Measurements from ENCODE around the gene CLIC3. TPM values are rescaled to one million over a fixed set of nuclear protein-coding genes. Genes with fewer than 3 reads are reported as not detected.

CLIC3 gene
- total RNA-seq, 4 donors from 2014 or later: 94.8 to 442 (median 200) TPM

DNA sequence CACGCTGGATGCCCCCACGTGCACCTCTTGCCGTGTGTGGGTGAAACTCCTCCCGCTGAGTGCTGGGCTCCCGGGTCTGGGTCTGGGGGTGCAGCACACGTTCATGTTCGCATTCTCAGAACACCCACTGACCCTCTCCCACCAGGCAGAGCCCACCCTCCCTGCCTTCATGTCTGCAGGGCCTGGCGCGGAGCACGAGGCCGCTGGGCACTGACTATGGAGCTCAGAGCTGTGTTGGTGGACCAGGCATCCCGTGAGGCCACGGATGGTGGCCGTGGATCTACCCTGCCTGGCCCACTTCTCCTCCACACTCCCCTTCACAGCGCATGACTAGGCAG is 35.5 kb downstream of the CLIC3 start:
- no peaks in the 10 kb centered on the region for H3K36me3 ChIP-seq
- intact Hi-C loops (cut with DNase I): no loop called here
- WGBS, 2 donors: 62 to 82% methylated on average over 3 to 8 of the region's 15 CpGs
- H3K4me1 ChIP-seq: peaks cover 19 to 40% (median 19%) of the 10 kb centered on the region in 3 donors
- H3K9me3 ChIP-seq: no peaks in the 10 kb centered on the region
- no peak for DNase-seq
- H3K27me3 ChIP-seq: no peaks in the 10 kb centered on the region
- no peak for TF ChIP-seq POLR2A (IDR thresholded peaks at IDR 0.05)
- TF ChIP-seq, protein P1, sequence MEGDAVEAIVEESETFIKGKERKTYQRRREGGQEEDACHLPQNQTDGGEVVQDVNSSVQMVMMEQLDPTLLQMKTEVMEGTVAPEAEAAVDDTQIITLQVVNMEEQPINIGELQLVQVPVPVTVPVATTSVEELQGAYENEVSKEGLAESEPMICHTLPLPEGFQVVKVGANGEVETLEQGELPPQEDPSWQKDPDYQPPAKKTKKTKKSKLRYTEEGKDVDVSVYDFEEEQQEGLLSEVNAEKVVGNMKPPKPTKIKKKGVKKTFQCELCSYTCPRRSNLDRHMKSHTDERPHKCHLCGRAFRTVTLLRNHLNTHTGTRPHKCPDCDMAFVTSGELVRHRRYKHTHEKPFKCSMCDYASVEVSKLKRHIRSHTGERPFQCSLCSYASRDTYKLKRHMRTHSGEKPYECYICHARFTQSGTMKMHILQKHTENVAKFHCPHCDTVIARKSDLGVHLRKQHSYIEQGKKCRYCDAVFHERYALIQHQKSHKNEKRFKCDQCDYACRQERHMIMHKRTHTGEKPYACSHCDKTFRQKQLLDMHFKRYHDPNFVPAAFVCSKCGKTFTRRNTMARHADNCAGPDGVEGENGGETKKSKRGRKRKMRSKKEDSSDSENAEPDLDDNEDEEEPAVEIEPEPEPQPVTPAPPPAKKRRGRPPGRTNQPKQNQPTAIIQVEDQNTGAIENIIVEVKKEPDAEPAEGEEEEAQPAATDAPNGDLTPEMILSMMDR (IDR thresholded peaks at IDR 0.05): no peak
- H3K4me3 ChIP-seq: no peak overlapping the region
- peak overlapping the region in 1 of 4 donors; percentile 13 for H3K27ac ChIP-seq

DNA sequence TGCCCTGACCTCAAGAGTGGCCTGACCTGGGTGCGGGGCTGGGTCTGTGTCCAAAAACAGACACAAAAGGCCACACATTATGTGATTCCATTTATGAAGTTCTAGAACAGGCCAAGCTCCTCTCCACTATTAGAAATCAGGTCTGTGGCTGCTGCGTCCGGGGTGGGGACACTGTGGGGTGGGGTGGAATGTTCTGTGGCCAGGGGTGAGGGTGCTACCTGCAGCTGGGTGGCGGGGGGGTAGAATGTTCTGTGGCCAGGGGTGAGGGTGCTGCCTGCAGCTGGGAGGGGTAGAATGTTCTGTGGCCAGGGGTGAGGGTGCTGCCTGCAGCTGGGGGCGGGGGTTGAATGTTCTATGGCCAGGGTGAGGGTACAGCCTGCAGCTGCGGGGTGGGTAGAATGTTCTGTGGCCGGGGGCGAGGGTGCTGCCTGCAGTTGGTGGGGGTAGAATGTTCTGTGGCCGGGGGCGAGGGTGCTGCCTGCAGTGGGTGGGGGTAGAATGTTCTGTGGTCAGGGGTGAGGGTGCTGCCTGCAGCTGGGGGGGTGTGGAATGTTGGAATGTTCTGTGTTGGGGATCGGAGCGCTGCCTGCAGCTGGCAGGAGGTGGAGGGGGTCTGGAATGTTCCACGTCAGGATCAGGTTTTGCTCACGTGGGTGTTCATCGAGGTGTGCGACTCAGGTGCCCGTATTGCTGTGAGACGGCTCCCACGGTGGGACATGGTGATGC is 36.0 kb downstream of the CLIC3 start:
- Histone ChIP-seq H3K9me3 (no peaks in the 10 kb centered on the region), H3K27ac (no peak overlapping the region), H3K27me3 (no peaks in the 10 kb centered on the region), H3K4me1 (peaks cover 18 to 37% (median 19%) of the 10 kb centered on the region in 3 donors), H3K4me3 (no peak overlapping the region), H3K36me3 (no peaks in the 10 kb centered on the region)
- no peak for DNase-seq
- no peak for TF ChIP-seq POLR2A (IDR thresholded peaks at IDR 0.05)
- TF ChIP-seq, protein P1 (IDR thresholded peaks at IDR 0.05): no peak
- WGBS, 2 donors: 77 to 100% methylated on average over 6 to 14 of the region's 19 CpGs
- intact Hi-C loops (cut with DNase I): no loop called here

DNA sequence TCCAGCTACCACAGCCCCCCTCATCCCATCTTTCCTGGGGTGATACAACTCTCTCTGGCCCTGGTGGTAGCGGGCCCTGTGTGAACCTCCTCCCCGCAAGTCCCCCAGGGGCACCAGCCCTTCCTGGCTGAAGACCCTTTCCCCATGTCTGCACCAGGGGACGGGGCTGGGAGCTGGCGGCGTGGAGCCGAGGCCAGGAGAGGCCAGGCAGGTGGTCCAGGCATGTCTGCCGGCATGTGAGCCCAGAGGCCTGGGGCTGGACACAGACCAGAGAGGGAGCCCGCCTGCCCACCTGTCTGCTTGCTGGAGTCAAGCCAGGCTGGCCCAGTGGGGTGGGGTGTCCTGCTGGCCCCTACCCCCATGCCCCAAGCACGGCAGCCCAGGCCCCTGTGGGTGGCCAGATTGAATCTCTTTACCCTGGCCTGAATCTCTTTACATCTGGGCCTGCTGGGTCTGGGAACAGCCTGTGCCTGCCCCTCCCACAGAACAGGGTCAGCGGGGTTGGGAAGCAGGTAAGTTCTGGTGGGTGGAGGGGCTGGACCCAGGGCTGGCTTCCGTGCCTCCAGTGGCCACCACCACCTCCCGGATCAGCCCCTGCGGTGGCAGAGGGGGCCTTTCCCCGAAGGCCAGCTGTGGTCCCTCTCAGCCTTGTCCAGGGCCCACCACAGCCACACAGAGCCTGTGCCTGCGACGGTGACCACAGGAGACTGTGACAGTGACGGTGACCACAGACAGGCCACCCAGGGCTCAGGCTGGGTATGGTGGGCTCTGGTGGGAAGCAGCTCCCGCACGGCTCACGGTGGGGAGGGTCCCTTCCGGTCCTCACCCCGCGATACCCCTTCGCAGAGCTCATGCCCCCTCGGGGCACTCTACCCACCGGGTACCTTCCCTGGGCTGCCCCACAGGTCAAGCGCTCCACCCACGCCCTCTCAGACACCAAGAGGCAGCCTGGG is 37.2 kb downstream of the CLIC3 start:
- intact Hi-C loops (cut with DNase I): no loop called here
- no peak for DNase-seq
- WGBS, 2 donors: 95 to 100% methylated on average over 1 to 15 of the region's 28 CpGs

DNA sequence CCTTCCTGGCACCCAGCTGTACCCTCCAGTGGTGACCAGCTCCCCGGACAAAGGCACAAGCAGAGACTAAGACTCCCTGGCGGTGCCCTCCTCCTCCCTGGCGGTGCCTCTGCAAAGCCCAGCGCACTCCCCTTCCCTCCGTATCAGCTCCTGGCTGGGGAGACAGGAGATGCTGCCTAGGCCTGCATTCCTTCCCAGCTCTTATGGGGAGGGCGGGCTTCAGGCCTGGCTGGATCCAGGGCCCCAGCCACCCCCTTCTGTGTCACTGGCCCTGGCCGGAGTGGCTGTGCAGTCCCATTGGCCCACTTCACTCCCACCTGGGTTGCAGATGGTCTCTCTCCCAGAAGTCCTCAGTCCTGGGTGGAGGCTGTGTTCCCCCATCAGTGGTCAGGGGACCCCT is 37.9 kb downstream of the CLIC3 start:
- Histone ChIP-seq H3K4me1 (peaks cover 8 to 19% (median 10%) of the 10 kb centered on the region in 3 donors), H3K27ac (no peak overlapping the region), H3K4me3 (no peak overlapping the region), H3K36me3 (no peaks in the 10 kb centered on the region), H3K9me3 (no peaks in the 10 kb centered on the region), H3K27me3 (no peaks in the 10 kb centered on the region)
- intact Hi-C loops (cut with DNase I): no loop called here
- no peak for DNase-seq
- TF ChIP-seq, protein P1 (IDR thresholded peaks at IDR 0.05): no peak
- no peak for TF ChIP-seq POLR2A (IDR thresholded peaks at IDR 0.05)
- 98% methylated on average over 5 of the region's 7 CpGs; no CpG with 5 or more reads in 1 of the 2 donors for WGBS, 2 donors

More for the DNA sequence above, 37.2 kb downstream of the CLIC3 start:
- H3K4me1 ChIP-seq: peaks cover 12 to 26% (median 12%) of the 10 kb centered on the region in 3 donors
- TF ChIP-seq, protein P1 (IDR thresholded peaks at IDR 0.05): no peak
- TF ChIP-seq POLR2A (IDR thresholded peaks at IDR 0.05): no peak
- no peaks in the 10 kb centered on the region for H3K27me3 ChIP-seq
- H3K9me3 ChIP-seq: no peaks in the 10 kb centered on the region
- peak overlapping the region in 1 of 4 donors; percentile 9 for H3K27ac ChIP-seq
- no peak overlapping the region for H3K4me3 ChIP-seq
- H3K36me3 ChIP-seq: no peaks in the 10 kb centered on the region

DNA sequence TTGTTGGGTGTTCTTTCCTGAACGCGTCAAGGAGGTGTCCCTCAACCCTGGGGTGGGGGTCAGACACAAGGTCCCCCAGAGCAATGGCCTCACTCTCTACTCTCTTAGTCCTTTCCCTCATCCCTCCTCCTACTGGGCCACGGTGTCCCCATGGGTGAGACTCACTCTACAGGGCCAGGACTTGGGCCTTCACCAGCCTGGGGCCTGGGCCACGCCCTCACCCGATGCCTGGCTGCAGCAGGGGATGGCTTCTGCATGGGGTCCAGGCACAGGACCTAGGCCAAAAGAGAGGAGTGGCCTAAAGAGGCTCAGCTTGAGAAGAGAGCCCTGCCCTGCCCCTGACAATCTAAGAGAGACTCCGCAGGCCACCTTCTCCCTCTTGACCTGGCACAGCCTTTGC is 38.5 kb downstream of the CLIC3 start:
- no peaks in the 10 kb centered on the region for H3K9me3 ChIP-seq
- H3K36me3 ChIP-seq: no peaks in the 10 kb centered on the region
- H3K27ac ChIP-seq: no peak overlapping the region
- no peaks in the 10 kb centered on the region for H3K27me3 ChIP-seq
- H3K4me1 ChIP-seq: peaks cover 8 to 16% (median 10%) of the 10 kb centered on the region in 3 donors
- TF ChIP-seq, protein P1 (IDR thresholded peaks at IDR 0.05): no peak
- no peak for TF ChIP-seq POLR2A (IDR thresholded peaks at IDR 0.05)
- WGBS, 2 donors: 81 to 100% methylated on average over 3 to 4 of the region's 6 CpGs
- no peak for DNase-seq
- H3K4me3 ChIP-seq: no peak overlapping the region
- intact Hi-C loops (cut with DNase I): no loop called here

Measured in esophagus squamous epithelium (tissue), 5 donors.